Measurements from ENCODE around the gene SPAG16. TPM values are rescaled to one million over a fixed set of nuclear protein-coding genes. Genes with fewer than 3 reads are reported as not detected.
"Not testable (repeated sequence)": the region's sequence is repeated elsewhere in the genome, so short reads cannot be mapped to it uniquely, and the experiment has no call there.

The SPAG16 gene
- total and polyA plus RNA-seq, 12 donors, result 8.4 to 28.3 (median 19.1) TPM

GRCh38 chr2:213980883-213981282 lies 696.6 kb downstream of the SPAG16 start:
- 62 to 76% methylated on average over 3 of the region's 3 CpGs for WGBS, 2 donors
- no peak for TF ChIP-seq CTCF (IDR thresholded peaks at IDR 0.05)
- intact Hi-C loops (cut with DNase I), result no loop called here
- no peaks in the 10 kb centered on the region for H3K9me3 ChIP-seq
- no peaks in the 10 kb centered on the region for H3K36me3 ChIP-seq
- DNase-seq (no peak), ATAC-seq (no peak)
- H3K27ac ChIP-seq, result no peak overlapping the region
- no peaks in the 10 kb centered on the region for H3K4me1 ChIP-seq
- no peaks in the 10 kb centered on the region for H3K27me3 ChIP-seq
- H3K4me3 ChIP-seq, result no peak overlapping the region

DNA sequence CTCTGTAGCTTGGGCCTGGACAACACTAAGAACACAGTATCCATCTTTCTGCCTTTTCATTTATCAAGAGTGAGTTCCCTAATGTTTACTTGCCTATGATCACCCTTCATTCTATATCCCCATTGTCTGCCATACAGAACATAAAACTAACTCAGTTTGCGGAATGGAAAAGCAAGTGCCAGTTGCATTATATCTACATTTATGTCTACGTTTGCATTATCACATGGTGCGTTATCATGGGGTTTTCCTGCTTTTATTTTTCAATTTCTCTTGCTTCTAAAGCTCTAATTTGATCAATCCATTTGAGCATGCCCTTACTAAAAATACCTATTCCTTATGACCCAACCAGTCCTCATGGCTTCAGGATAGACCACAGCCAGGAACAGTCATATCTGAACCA lies 704.9 kb downstream of the SPAG16 start:
- Histone ChIP-seq H3K36me3 (no peaks in the 10 kb centered on the region), H3K9me3 (no peaks in the 10 kb centered on the region), H3K4me1 (no peaks in the 10 kb centered on the region), H3K4me3 (no peak overlapping the region), H3K27me3 (no peaks in the 10 kb centered on the region), H3K27ac (no peak overlapping the region)
- intact Hi-C loops (cut with DNase I), result no loop called here
- TF ChIP-seq CTCF (IDR thresholded peaks at IDR 0.05), result no peak
- 86 to 92% methylated on average over 3 of the region's 3 CpGs for WGBS, 2 donors
- no peak for DNase-seq
- no peak for ATAC-seq

- WGBS, 2 donors, result 93 to 94% methylated on average over 5 of the region's 5 CpGs
- Histone ChIP-seq H3K36me3 (no peaks in the 10 kb centered on the region), H3K9me3 (no peaks in the 10 kb centered on the region), H3K4me1 (no peaks in the 10 kb centered on the region), H3K27me3 (no peaks in the 10 kb centered on the region), H3K27ac (no peak overlapping the region), H3K4me3 (no peak overlapping the region)
- ATAC-seq (no peak), DNase-seq (no peak)
- no peak for TF ChIP-seq CTCF (IDR thresholded peaks at IDR 0.05)
- intact Hi-C loops (cut with DNase I), result no loop called here
Observed at GRCh38 chr2:213991453-213992108, 707.3 kb downstream of the SPAG16 start.

GRCh38 chr2:213995400-213996105 lies 711.3 kb downstream of the SPAG16 start:
- H3K27me3 ChIP-seq, result no peaks in the 10 kb centered on the region
- no peak overlapping the region for H3K4me3 ChIP-seq
- H3K9me3 ChIP-seq, result no peaks in the 10 kb centered on the region
- no peak for TF ChIP-seq CTCF (IDR thresholded peaks at IDR 0.05)
- H3K36me3 ChIP-seq, result no peaks in the 10 kb centered on the region
- H3K27ac ChIP-seq, result no peak overlapping the region
- intact Hi-C loops (cut with DNase I), result no loop called here
- H3K4me1 ChIP-seq, result no peaks in the 10 kb centered on the region
- DNase-seq, result no peak
- ATAC-seq, result no peak
- WGBS, 2 donors, result 75 to 86% methylated on average over 1 of the region's 1 CpG

- DNase-seq; intact Hi-C loops (cut with DNase I); H3K9me3 ChIP-seq; H3K36me3 ChIP-seq; H3K27me3 ChIP-seq; ATAC-seq; H3K4me1 ChIP-seq; H3K4me3 ChIP-seq; H3K27ac ChIP-seq: not testable (repeated sequence)
- 48 to 51% methylated on average over 3 of the region's 3 CpGs for WGBS, 2 donors
Observed at GRCh38 chr2:213998976-213999375, 714.7 kb downstream of the SPAG16 start.

Measured in heart right ventricle (tissue), 16 donors.